Measurements from ENCODE around the gene CT47C1. TPM values are rescaled to one million over a fixed set of nuclear protein-coding genes. Genes with fewer than 3 reads are reported as not detected.

CT47C1 gene
- total RNA-seq (2022; extraction: Qiagen RNA extraction; ENCODE audit: low read depth): not detected in 5 replicates

DNA sequence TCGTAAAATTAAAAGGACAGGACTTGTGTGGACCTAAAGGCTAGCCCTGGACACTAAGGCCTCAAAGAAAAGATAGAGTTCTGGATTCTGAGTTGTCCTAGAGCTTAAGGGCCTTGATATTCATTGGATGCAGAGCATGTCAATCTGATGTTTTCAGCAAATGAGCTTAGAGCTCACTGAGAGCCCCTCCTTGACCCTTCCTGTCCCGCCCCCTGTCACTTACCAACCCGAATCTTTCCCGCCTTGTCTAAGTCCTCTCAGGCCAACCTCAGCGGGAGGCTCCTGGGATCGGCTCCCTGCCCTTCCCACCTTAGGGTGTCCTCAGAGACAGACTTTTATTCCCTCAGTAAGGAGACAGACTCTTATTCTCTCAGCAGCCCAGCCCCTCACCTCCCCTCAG lies at the start of gene CT47C1:
CT47C1 (plus strand) TSS at position 250 of the 400 bp plus-strand sequence. CDS start 233 bp downstream, outside the sequence.

Other genes starting within 250 kb of the CT47C1 start
- gene ZCCHC12, start 249.2 kb upstream of the CT47C1 start, total RNA-seq (2022; extraction: Qiagen RNA extraction; ENCODE audit: low read depth): 0.12 to 0.17 TPM (median 0.15 TPM) in 4 of 5 replicates, not detected in the other
- 3.2 to 4.9 TPM (median 4.2 TPM) in 5 replicates for gene LONRF3, start 98.4 kb upstream of the CT47C1 start, total RNA-seq (2022; extraction: Qiagen RNA extraction; ENCODE audit: low read depth)
- 0.01 TPM in 1 of 5 replicates, not detected in the others for gene KIAA1210, start 54.8 kb downstream of the CT47C1 start, total RNA-seq (2022; extraction: Qiagen RNA extraction; ENCODE audit: low read depth)
- 148 to 178 TPM (median 162 TPM) in 5 replicates for gene PGRMC1, start 163.3 kb downstream of the CT47C1 start, total RNA-seq (2022; extraction: Qiagen RNA extraction; ENCODE audit: low read depth)

Data from A549 treated with DMSO at 1 μM for 4 hours (cell line).